Adrenal gland (tissue), 12 donors: ENCODE measurements around the gene SLC17A6. TPM values are rescaled to one million over a fixed set of nuclear protein-coding genes. Genes with fewer than 3 reads are reported as not detected.

ENCODE experiments used
- DNase-seq, 7 donors: peaks; one replicate each; pipeline ENCODE4 v3.0.0-alpha.2; 2019 to 2020
- H3K27ac ChIP-seq, 5 donors: fragments of 200-600 bp; sonication (generic) in 4 of 5; 1 replicate in 3 of 5; 2 replicates in 2 of 5; pipeline versions ENCODE4 v1.5.1 to v1.8.0; 2016 to 2020; ENCODE audit warnings: mild to moderate bottlenecking in 1 of 5
- H3K27me3 ChIP-seq: fragments of 200-600 bp; 2 replicates; pipeline ENCODE4 v1.8.0; 2021
- H3K36me3 ChIP-seq, 2 donors: fragments of 200-600 bp; replicated peaks in 1 of 2; 1 replicate in 1 of 2; 2 replicates in 1 of 2; pipeline versions ENCODE4 v1.5.1 to v1.8.0; 2018 to 2022
- H3K4me1 ChIP-seq, 2 donors: fragments of 200-600 bp; replicated peaks in 1 of 2; 1 replicate in 1 of 2; 2 replicates in 1 of 2; pipeline versions ENCODE4 v1.5.1 to v1.8.0; 2018 to 2021
- H3K4me3 ChIP-seq, 4 donors: fragments of 200-600 bp; sonication (generic) in 3 of 4; one replicate each; pipeline ENCODE4 v1.5.1; 2016 to 2018
- H3K9me3 ChIP-seq, 3 donors: fragments of 200-600 bp; sonication (generic) in 1 of 3; replicated peaks in 1 of 3; 1 replicate in 2 of 3; 2 replicates in 1 of 3; pipeline versions ENCODE4 v1.5.1 to v1.8.0; 2016 to 2021
- CTCF ChIP-seq, 6 experiments: fragments of 450-650 bp in 4 of 6; fragments of 200-600 bp in 2 of 6; sonication (generic) in 1 of 6; IDR thresholded peaks; 1 replicate in 5 of 6; 2 replicates in 1 of 6; pipeline versions ENCODE4 v1.5.1 to v1.8.0; 2016 to 2021; ENCODE audit warnings: antibody characterized with exemption in 6 of 6, mild to moderate bottlenecking in 2 of 6, moderate library complexity in 1 of 6
- POLR2A ChIP-seq, 2 donors: fragments of 450-650 bp; IDR thresholded peaks; one replicate each; pipeline ENCODE4 v1.6.1; 2017; ENCODE audit warnings: antibody characterized with exemption in 2 of 2, mild to moderate bottlenecking in 2 of 2, moderate library complexity in 1 of 2
- WGBS, 4 donors: extraction: QIAGEN DNeasy Blood & Tissue Kit in 2 of 4; methylation state at CpG; one replicate each; pipeline versions ENCODE4 v1.1.5 to v1.1.7; 2013 to 2017; 5-methylcytosine and 5-hydroxymethylcytosine counted together
- intact Hi-C, 2 donors: fragments of 100-400 bp; cut with DNase I; formaldehyde crosslinking; loops; one replicate each; pipeline versions ENCODE4 v1.14.1 to v1.15.0; 2022 to 2023
- polyA plus RNA-seq, 3 donors: library from polyadenylated mRNA; stranded (reverse); fragments of 200-250 nt in 2 of 3; fragments of 350-450 nt in 1 of 3; fragmentation: Illumina TruSeq in 1 of 3; extraction: RNeasy Lipid Tissue Mini Kit (QIAGEN cat#74804) in 1 of 3; gene quantifications; one replicate each; pipeline ENCODE4 v1.2.3, GENCODE V29; 2013 to 2014
- total RNA-seq, 9 donors: library from RNA; depleted of rRNA in 4 of 9; stranded (reverse); fragments of >200 nt in 4 of 9; fragments of 120-200 nt in 1 of 9; fragmentation: NEBNext Ultra II Directional in 1 of 9; extraction: Animal tissue kit (Norgen Biotek cat#: 25700) in 1 of 9; gene quantifications; one replicate each; pipeline versions ENCODE4 v1.1.0 to v1.2.4, GENCODE V29; 2013 to 2023
- donor health status: healthy with polysubstance abuse.
- donor health status: Bipolar disorder and iron deficiency.
- donor health status: DM: yes; HTN: yes; CAD: no.
- donor health status: DM: no; HTN: no; CAD: no.
- donor health status: DM: no; HTN: no; CAD: no.
- donor health status: DM: yes; HTN: yes; CAD: no.

The SLC17A6 gene
- total and polyA plus RNA-seq, 12 donors = not detected

- Histone ChIP-seq H3K27ac (no peak overlapping the region), H3K36me3 (no peaks in the 10 kb centered on the region), H3K4me1 (no peaks in the 10 kb centered on the region), H3K4me3 (no peak overlapping the region), H3K27me3 (no peaks in the 10 kb centered on the region), H3K9me3 (no peaks in the 10 kb centered on the region)
- DNase-seq = no peak
- intact Hi-C loops = no loop called here
- WGBS, 4 donors = 74 to 78% (median 76%) methylated on average over 6 of the region's 6 CpGs
- no peak for TF ChIP-seq POLR2A (IDR thresholded peaks at IDR 0.05)
- TF ChIP-seq CTCF (IDR thresholded peaks at IDR 0.05) = no peak
Observed at GRCh38 chr11:22389526-22390282, 51.5 kb downstream of the SLC17A6 start.

- Histone ChIP-seq H3K27ac (no peak overlapping the region), H3K4me3 (no peak overlapping the region), H3K4me1 (no peaks in the 10 kb centered on the region), H3K9me3 (no peaks in the 10 kb centered on the region), H3K27me3 (no peaks in the 10 kb centered on the region), H3K36me3 (no peaks in the 10 kb centered on the region)
- no peak for TF ChIP-seq CTCF (IDR thresholded peaks at IDR 0.05)
- TF ChIP-seq POLR2A (IDR thresholded peaks at IDR 0.05) = no peak
- intact Hi-C loops = no loop called here
- WGBS, 4 donors = 60 to 84% (median 68%) methylated on average over 5 of the region's 5 CpGs
- DNase-seq = no peak
Observed at GRCh38 chr11:22390283-22390655, 52.1 kb downstream of the SLC17A6 start.

GRCh38 chr11:22392561-22392960 lies 54.4 kb downstream of the SLC17A6 start:
- H3K27ac ChIP-seq = no peak overlapping the region
- TF ChIP-seq CTCF (IDR thresholded peaks at IDR 0.05) (no peak), POLR2A (IDR thresholded peaks at IDR 0.05) (no peak)
- DNase-seq = no peak
- no peaks in the 10 kb centered on the region for H3K27me3 ChIP-seq
- no peaks in the 10 kb centered on the region for H3K9me3 ChIP-seq
- H3K4me3 ChIP-seq = no peak overlapping the region
- intact Hi-C loops = no loop called here
- H3K36me3 ChIP-seq = no peaks in the 10 kb centered on the region
- no peaks in the 10 kb centered on the region for H3K4me1 ChIP-seq

- Histone ChIP-seq H3K27me3 (no peaks in the 10 kb centered on the region), H3K4me1 (no peaks in the 10 kb centered on the region), H3K4me3 (no peak overlapping the region), H3K36me3 (no peaks in the 10 kb centered on the region), H3K9me3 (no peaks in the 10 kb centered on the region), H3K27ac (no peak overlapping the region)
- intact Hi-C loops = no loop called here
- TF ChIP-seq POLR2A (IDR thresholded peaks at IDR 0.05) (no peak), CTCF (IDR thresholded peaks at IDR 0.05) (no peak)
- no peak for DNase-seq
- 57 to 67% (median 63%) methylated on average over 3 of the region's 3 CpGs for WGBS, 4 donors
Observed at GRCh38 chr11:22405377-22405776, 67.2 kb downstream of the SLC17A6 start.
